ENCODE data around the gene HS6ST1.

The HS6ST1 gene

GRCh38 chr2:128250229-128251025, 68.2 kb downstream of the HS6ST1 start:
- TF ChIP-seq CTCF (IDR thresholded peaks at IDR 0.05; ENCODE audit: insufficient read depth, low read depth, low read length, missing control alignments) = no peak
- H3K4me3 ChIP-seq (ENCODE audit: low read depth, low read length) = no peak overlapping the region
- no peak for DNase-seq (ENCODE audit: low read depth)

GRCh38 chr2:128249555-128249954, 69.1 kb downstream of the HS6ST1 start:
- DNase-seq (ENCODE audit: low read depth) = no peak
- H3K4me3 ChIP-seq (ENCODE audit: low read depth, low read length) = no peak overlapping the region
- TF ChIP-seq CTCF (IDR thresholded peaks at IDR 0.05; ENCODE audit: insufficient read depth, low read depth, low read length, missing control alignments) = no peak

- H3K4me3 ChIP-seq (ENCODE audit: low read depth, low read length) = no peak overlapping the region
- DNase-seq (ENCODE audit: low read depth) = no peak
- TF ChIP-seq CTCF (IDR thresholded peaks at IDR 0.05; ENCODE audit: insufficient read depth, low read depth, low read length, missing control alignments) = no peak
Observed at GRCh38 chr2:128245813-128246212, 72.9 kb downstream of the HS6ST1 start.

- TF ChIP-seq CTCF (IDR thresholded peaks at IDR 0.05; ENCODE audit: insufficient read depth, low read depth, low read length, missing control alignments) = no peak
- H3K4me3 ChIP-seq (ENCODE audit: low read depth, low read length) = no peak overlapping the region
- no peak for DNase-seq (ENCODE audit: low read depth)
Observed at GRCh38 chr2:128241896-128242295, 76.8 kb downstream of the HS6ST1 start.

- DNase-seq (ENCODE audit: low read depth) = no peak
- H3K4me3 ChIP-seq (ENCODE audit: low read depth, low read length) = no peak overlapping the region
- TF ChIP-seq CTCF (IDR thresholded peaks at IDR 0.05; ENCODE audit: insufficient read depth, low read depth, low read length, missing control alignments) = no peak
Observed at GRCh38 chr2:128237911-128238697, 80.6 kb downstream of the HS6ST1 start.

GRCh38 chr2:128237081-128237534, 81.6 kb downstream of the HS6ST1 start:
- TF ChIP-seq CTCF (IDR thresholded peaks at IDR 0.05; ENCODE audit: insufficient read depth, low read depth, low read length, missing control alignments) = no peak
- no peak for DNase-seq (ENCODE audit: low read depth)
- H3K4me3 ChIP-seq (ENCODE audit: low read depth, low read length) = no peak overlapping the region
